Rectal smooth muscle tissue (tissue), 1 donor: ENCODE measurements around the gene EIF5AL1.
"Not testable (repeated sequence)": the region's sequence is repeated elsewhere in the genome, so short reads cannot be mapped to it uniquely, and the experiment has no call there.

Source experiments
- H3K27ac ChIP-seq: one replicate; pipeline ENCODE4 v1.7.0; 2013; ENCODE audit warnings: low read depth, low read length, inconsistent platforms
- H3K27me3 ChIP-seq: one replicate; pipeline ENCODE4 v1.7.0; 2013; ENCODE audit warnings: low read length; ENCODE audit not compliant: control insufficient read depth, insufficient read depth
- H3K36me3 ChIP-seq: one replicate; pipeline ENCODE4 v1.7.0; 2013; ENCODE audit warnings: low read length; ENCODE audit not compliant: control insufficient read depth, insufficient read depth
- H3K4me1 ChIP-seq: one replicate; pipeline ENCODE4 v1.7.0; 2013; ENCODE audit warnings: low read length; ENCODE audit not compliant: control insufficient read depth, insufficient read depth
- H3K4me3 ChIP-seq: one replicate; pipeline ENCODE4 v1.7.0; 2013; ENCODE audit warnings: low read length
- H3K9ac ChIP-seq: one replicate; pipeline ENCODE4 v1.7.0; 2013; ENCODE audit warnings: low read length

Gene EIF5AL1

GRCh38 chr10:79528261-79528660, 15.9 kb downstream of the EIF5AL1 start:
- not testable (repeated sequence) for H3K9ac ChIP-seq, H3K4me3 ChIP-seq, H3K27ac ChIP-seq, H3K4me1 ChIP-seq, H3K27me3 ChIP-seq, H3K36me3 ChIP-seq

- not testable (repeated sequence) for H3K4me1 ChIP-seq, H3K27me3 ChIP-seq, H3K4me3 ChIP-seq, H3K36me3 ChIP-seq, H3K9ac ChIP-seq, H3K27ac ChIP-seq
Measured at GRCh38 chr10:79533142-79533902, 21.0 kb downstream of the EIF5AL1 start.

DNA sequence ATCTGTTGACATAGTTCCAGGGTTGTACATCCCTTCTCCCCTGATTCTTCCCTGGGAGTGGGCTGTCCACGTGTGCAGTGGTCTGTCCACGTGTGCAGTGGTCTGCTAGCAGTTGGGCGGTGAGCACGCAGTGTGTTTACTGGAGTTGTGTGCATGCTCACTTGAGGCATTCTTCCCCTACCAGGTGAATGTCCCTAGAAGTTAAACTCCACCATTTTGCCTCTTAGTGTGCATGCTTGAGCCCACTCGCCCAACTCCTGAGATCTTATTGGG, 21.5 kb downstream of the EIF5AL1 start:
- H3K27me3 ChIP-seq, H3K27ac ChIP-seq, H3K4me1 ChIP-seq, H3K4me3 ChIP-seq, H3K36me3 ChIP-seq, H3K9ac ChIP-seq: not testable (repeated sequence)

DNA sequence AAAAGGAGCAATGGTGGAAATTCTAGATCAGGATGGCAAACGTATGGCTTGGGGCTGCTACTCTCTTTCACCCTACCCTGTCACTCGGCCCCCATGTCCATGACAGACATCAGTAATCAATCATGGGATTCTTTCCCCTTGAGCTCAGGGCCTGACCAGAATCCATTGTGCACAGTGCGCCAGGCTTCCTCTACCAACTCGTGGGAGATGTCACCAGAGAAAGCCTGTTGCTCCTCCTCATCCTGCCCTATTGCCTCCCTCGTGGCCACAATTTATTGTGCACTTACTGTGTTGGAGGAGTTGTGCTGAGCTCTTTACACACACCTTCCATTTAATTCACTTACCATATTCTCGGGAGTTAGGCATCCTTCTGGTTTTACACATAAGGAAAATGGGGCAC, 26.0 kb downstream of the EIF5AL1 start:
- not testable (repeated sequence) for H3K36me3 ChIP-seq, H3K4me3 ChIP-seq, H3K4me1 ChIP-seq, H3K27me3 ChIP-seq, H3K9ac ChIP-seq, H3K27ac ChIP-seq

- H3K36me3 ChIP-seq, H3K9ac ChIP-seq, H3K4me3 ChIP-seq, H3K4me1 ChIP-seq, H3K27ac ChIP-seq, H3K27me3 ChIP-seq: not testable (repeated sequence)
Measured at GRCh38 chr10:79540930-79541329, 28.6 kb downstream of the EIF5AL1 start.

DNA sequence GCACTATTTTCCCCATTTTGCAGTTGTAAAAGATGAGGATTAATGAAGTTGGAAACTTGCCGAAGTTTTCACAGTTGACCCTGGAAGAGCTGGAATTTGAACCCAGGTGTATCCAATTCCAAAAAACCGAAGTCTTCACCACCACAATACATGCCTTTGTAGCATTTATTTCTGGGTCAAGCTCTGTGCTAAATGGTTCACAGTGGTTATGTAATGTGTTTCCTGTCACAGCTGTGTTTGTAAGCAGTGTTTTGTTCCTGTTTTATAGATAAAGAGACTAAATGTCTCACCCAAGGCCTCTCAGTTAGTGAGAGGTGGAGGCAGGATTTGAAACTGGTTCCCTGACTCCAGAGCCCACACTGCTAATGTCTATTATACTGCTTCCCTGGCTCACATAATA, 30.3 kb downstream of the EIF5AL1 start:
- no peaks in the 10 kb centered on the region for H3K27me3 ChIP-seq
- no peak overlapping the region for H3K27ac ChIP-seq
- H3K36me3 ChIP-seq: no peaks in the 10 kb centered on the region

DNA sequence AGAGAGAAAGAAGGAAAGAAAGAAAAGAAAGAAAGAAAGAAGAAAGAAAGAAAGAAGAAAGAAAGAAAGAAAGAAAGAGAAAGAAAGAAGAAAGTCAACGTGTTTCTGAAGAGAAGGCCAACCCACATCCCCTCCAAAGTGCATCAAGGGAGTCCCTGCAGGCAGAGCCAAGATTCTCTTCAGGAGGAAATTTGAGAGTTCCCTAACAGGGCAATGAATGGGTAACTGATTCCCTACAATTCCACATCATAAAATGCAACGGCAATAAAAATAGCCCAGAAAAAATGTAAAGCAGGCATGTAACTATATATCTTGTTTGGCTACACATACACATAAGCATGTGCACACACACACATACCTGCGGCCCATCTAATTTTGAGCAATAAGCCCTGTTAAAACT, 32.1 kb downstream of the EIF5AL1 start:
- not testable (repeated sequence) for H3K9ac ChIP-seq, H3K27ac ChIP-seq, H3K36me3 ChIP-seq

More for the DNA sequence above, 30.3 kb downstream of the EIF5AL1 start:
- no peaks in the 10 kb centered on the region for H3K4me1 ChIP-seq
- no peak overlapping the region for H3K9ac ChIP-seq
- H3K4me3 ChIP-seq: no peak overlapping the region

GRCh38 chr10:79544926-79545659, 32.8 kb downstream of the EIF5AL1 start:
- H3K27me3 ChIP-seq, H3K9ac ChIP-seq, H3K36me3 ChIP-seq, H3K27ac ChIP-seq, H3K4me3 ChIP-seq, H3K4me1 ChIP-seq: not testable (repeated sequence)

More for the DNA sequence above, 32.1 kb downstream of the EIF5AL1 start:
- H3K27me3 ChIP-seq, H3K4me3 ChIP-seq, H3K4me1 ChIP-seq: not testable (repeated sequence)

DNA sequence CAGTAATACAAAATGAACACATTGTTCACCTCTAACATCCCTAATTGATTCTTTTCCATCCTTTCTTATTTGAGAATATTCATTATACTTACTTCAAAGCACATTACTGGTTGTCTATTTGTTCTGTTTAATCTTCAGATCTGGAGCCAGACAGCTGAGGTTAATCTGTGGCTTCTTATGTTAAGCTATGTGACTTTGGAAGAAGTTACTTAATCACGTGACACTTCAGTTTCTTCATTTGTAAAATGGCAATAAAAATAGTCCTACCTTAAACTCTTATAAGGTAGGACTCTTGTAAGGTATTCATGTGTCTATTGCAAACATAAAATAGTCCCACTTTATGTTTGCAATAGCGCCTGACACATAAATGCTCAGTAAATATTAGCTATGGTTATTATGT, 34.8 kb downstream of the EIF5AL1 start:
- not testable (repeated sequence) for H3K9ac ChIP-seq, H3K27me3 ChIP-seq, H3K27ac ChIP-seq, H3K36me3 ChIP-seq, H3K4me1 ChIP-seq, H3K4me3 ChIP-seq

DNA sequence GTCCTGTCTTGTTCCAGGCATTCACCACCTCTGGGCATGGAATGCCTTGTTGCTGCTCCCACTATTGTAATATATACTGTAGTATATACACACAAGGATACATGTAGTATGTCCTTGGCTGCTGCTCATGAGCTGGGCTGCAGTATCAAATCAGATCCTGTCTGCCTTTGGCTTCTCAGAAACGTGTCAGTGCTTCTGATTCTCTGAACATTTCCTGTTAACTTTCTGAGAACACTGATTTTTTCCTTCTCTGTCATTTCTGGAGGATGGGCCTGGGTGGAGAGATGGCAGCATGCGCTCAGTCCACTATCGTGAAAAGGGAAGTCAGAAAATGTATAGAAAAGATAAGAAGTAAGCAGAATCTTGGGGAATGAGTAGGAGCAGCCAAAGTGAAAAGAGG, 35.6 kb downstream of the EIF5AL1 start:
- peaks cover 2% of the 10 kb centered on the region for H3K27me3 ChIP-seq
- H3K4me3 ChIP-seq: no peak overlapping the region
- no peak overlapping the region for H3K9ac ChIP-seq
- H3K4me1 ChIP-seq: no peaks in the 10 kb centered on the region
- H3K27ac ChIP-seq: no peak overlapping the region
- no peaks in the 10 kb centered on the region for H3K36me3 ChIP-seq

DNA sequence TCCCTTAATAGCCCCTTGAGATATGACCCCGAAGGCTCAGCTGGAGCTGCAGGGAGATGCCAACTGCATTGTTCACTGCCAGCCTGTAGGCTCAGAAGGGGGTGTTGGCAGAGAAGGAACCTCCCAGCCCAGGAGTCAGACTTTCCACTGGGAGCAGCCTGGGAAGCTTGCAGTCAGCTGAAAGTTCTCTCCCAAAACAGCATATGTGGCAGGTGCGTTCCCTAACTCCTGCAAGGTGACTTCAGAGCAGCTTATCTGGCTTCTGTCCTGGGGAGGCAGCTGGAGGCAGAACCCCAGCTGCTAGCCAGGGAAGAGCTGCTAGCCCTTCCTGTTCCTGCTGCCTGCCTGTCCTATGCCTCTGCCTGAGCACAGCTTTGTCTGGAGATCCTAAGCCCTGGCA, 39.8 kb downstream of the EIF5AL1 start:
- Histone ChIP-seq H3K9ac (no peak overlapping the region), H3K4me1 (no peaks in the 10 kb centered on the region), H3K4me3 (no peak overlapping the region), H3K27ac (no peak overlapping the region), H3K36me3 (no peaks in the 10 kb centered on the region), H3K27me3 (peaks cover 2% of the 10 kb centered on the region)

GRCh38 chr10:79555354-79556309, 43.3 kb downstream of the EIF5AL1 start:
- Histone ChIP-seq H3K9ac (no peak overlapping the region), H3K36me3 (no peaks in the 10 kb centered on the region), H3K4me3 (no peak overlapping the region), H3K27me3 (peaks cover 2% of the 10 kb centered on the region), H3K4me1 (no peaks in the 10 kb centered on the region), H3K27ac (no peak overlapping the region)
